IPS-15b (cell line): Measurements from ENCODE around the gene AACS.

Experiments used
- H3K27me3 ChIP-seq: one replicate; pipeline ENCODE4 v1.6.1; 2013; ENCODE audit warnings: low read length; ENCODE audit not compliant: control insufficient read depth, insufficient read depth
- H3K36me3 ChIP-seq: one replicate; pipeline ENCODE4 v1.6.1; 2013; ENCODE audit warnings: low read length; ENCODE audit not compliant: control insufficient read depth, insufficient read depth
- H3K4me1 ChIP-seq: one replicate; pipeline ENCODE4 v1.6.1; 2013; ENCODE audit warnings: mild to moderate bottlenecking, low read length; ENCODE audit not compliant: control insufficient read depth, insufficient read depth
- H3K4me3 ChIP-seq: one replicate; pipeline ENCODE4 v1.5.1; 2013; ENCODE audit warnings: low read depth, low read length
- H3K9ac ChIP-seq: one replicate; pipeline ENCODE4 v1.6.1; 2013; ENCODE audit warnings: low read depth, mild to moderate bottlenecking, low read length
- H3K9me3 ChIP-seq: one replicate; pipeline ENCODE4 v1.6.1; 2013; ENCODE audit warnings: mild to moderate bottlenecking, low read length; ENCODE audit not compliant: control insufficient read depth, insufficient read depth

Gene AACS

DNA sequence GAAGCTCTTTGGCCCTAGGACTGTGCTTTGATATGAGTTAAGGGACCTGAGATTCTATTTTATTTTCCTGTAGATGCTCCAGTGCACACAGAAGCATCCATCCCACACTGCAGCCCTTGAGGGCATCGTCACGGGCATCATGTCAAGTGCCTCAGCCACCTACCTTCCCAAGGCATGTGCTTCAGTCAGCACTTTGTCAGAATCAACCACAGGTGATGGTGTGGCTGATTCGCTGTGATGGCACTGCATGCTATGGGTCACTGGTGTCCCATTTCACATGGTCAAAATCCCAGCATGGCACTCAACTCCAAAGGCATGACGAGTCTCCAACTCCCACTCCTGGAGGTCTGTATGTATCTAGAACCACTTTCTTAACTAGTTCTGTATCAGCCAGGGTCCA is 100.8 kb downstream of the AACS start:
- no peaks in the 10 kb centered on the region for H3K36me3 ChIP-seq
- no peaks in the 10 kb centered on the region for H3K4me1 ChIP-seq
- no peak overlapping the region for H3K4me3 ChIP-seq
- H3K27me3 ChIP-seq, result no peaks in the 10 kb centered on the region
- no peaks in the 10 kb centered on the region for H3K9me3 ChIP-seq
- no peak overlapping the region for H3K9ac ChIP-seq

DNA sequence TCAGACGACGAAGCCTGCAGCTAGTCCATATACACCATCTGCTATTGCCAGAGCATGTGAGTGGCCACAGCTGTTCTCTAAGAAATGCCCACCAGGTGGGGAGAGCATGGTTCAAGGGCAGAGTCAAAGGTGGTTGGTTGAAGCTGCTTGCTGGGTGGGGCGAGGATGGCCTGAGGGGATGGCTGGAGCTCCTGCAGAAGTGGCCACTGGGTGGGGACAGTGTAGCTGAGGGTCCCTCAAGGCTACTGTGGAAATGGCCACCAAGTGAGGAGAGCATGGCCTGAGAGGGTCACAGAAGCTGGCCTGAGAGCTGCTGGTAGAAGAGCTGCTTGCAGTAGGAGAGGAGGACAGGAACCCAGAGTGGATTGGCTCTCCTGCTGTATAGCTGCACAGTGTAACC is 102.4 kb downstream of the AACS start:
- Histone ChIP-seq H3K4me3 (no peak overlapping the region), H3K9ac (no peak overlapping the region), H3K9me3 (no peaks in the 10 kb centered on the region), H3K4me1 (no peaks in the 10 kb centered on the region), H3K27me3 (no peaks in the 10 kb centered on the region), H3K36me3 (no peaks in the 10 kb centered on the region)

DNA sequence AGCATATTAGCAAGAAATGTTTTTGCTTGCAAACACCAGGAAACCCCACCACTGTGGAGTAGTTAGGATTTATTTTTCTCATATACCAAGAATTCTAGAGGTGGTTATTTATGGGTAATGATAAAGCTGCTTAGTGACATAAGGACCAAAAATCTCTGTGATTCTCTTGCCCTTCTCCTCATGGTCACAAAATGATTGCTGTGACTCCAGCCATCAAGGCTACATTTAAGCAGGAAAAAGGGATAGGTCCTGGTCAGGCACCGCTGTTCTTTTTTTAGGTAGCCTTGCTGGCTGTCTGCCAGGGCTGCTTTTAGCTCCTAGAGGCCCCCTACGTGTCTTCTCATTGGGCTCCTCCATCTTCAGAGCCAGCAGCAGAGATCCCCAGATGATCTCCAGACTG is 104.2 kb downstream of the AACS start:
- no peaks in the 10 kb centered on the region for H3K9me3 ChIP-seq
- H3K4me1 ChIP-seq, result no peaks in the 10 kb centered on the region
- no peak overlapping the region for H3K4me3 ChIP-seq
- H3K36me3 ChIP-seq, result no peaks in the 10 kb centered on the region
- no peak overlapping the region for H3K9ac ChIP-seq
- no peaks in the 10 kb centered on the region for H3K27me3 ChIP-seq

DNA sequence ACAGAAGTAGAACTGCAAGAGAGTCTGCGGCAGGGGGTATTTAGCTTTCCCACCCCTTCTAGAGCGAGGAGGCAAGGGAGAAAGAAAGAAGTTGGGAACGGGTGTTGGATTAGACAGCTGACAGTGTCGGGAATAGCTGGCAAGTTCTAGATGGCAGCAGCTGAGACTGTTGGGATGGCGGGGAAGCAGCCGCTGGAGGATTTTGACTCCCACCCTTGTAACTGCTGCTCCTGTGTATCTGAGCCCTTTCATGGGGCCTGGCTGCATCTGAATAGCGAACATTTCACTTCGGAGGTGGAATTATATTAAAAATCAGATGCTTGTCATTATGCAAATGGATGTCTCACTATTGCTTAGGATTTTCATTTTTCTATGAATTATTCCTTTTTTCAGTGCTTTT is 104.6 kb downstream of the AACS start:
- Histone ChIP-seq H3K9ac (no peak overlapping the region), H3K9me3 (no peaks in the 10 kb centered on the region), H3K27me3 (no peaks in the 10 kb centered on the region), H3K4me1 (no peaks in the 10 kb centered on the region), H3K4me3 (no peak overlapping the region), H3K36me3 (no peaks in the 10 kb centered on the region)

DNA sequence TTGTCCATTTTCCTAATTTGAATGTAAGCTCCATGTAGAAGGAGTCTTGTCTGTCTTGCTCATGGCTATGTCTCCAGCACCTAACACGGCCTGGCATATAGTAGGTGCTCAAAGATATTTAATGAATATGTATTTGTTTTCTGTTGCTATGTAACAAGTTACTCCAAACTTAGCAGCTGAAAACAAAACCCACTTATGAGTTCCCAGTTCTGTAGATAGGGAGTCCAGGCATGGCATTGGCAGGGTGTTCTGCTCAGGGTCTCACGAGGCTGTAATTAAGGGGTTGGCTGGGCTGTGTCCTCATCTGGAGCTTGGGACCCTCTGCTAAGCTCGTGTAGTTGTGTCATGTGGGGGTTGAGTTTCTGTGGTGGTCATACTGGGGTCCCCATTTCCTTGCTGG is 106.0 kb downstream of the AACS start:
- no peak overlapping the region for H3K4me3 ChIP-seq
- H3K9me3 ChIP-seq, result no peaks in the 10 kb centered on the region
- H3K4me1 ChIP-seq, result no peaks in the 10 kb centered on the region
- no peaks in the 10 kb centered on the region for H3K27me3 ChIP-seq
- no peaks in the 10 kb centered on the region for H3K36me3 ChIP-seq
- H3K9ac ChIP-seq, result no peak overlapping the region

DNA sequence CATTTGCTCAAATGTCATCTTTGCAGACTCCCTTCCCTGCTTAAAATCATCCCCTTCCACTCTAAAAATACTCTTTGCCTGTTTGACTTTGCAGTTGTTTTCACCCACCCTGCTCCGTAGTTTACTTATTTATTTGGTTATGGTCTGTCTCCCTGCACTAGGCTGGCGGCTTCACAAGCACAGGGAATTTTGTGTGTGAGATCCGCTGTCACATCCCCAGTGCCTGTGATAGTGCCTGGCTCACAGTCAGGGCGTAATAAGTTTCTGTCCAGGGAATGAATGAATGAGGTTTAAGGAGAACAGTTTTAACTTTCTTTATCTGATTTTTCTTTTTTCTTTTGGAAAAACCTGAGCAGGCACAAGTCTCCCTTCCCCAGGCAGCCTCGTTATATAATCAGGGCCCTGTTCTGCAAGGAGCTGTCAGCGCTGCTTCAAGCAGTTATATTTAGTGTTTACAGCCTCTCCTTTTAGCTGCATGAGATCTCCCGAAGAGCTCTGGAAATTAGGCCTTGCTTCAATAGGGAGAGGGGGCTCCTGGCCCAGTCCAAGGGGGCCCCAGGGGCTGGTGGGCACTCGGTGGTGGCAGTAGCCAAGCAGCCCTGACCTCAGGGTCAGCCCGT is 107.1 kb downstream of the AACS start:
- H3K4me1 ChIP-seq, result no peaks in the 10 kb centered on the region
- H3K4me3 ChIP-seq, result no peak overlapping the region
- H3K9ac ChIP-seq, result no peak overlapping the region
- H3K36me3 ChIP-seq, result no peaks in the 10 kb centered on the region
- no peaks in the 10 kb centered on the region for H3K9me3 ChIP-seq
- H3K27me3 ChIP-seq, result no peaks in the 10 kb centered on the region

DNA sequence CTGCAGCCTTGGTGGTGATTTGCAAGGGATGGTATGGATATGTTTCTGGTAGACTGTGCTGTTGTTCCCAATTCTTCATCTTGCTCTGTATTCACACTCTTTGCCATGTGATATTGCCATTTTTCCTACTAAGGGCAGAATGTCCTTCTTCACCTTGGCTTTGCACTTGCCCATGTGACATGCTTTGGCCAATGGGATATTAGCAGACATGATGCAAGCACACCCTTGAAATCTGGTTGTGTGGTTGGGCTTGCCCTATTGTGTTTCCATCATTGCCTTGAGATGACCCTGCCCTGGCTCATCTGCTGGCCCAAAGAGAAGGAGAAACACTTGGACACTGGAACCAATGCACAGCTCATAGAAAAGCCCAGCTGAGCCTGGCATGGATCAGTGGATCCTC is 110.3 kb downstream of the AACS start:
- H3K27me3 ChIP-seq, result no peaks in the 10 kb centered on the region
- no peaks in the 10 kb centered on the region for H3K4me1 ChIP-seq
- H3K9ac ChIP-seq, result no peak overlapping the region
- H3K36me3 ChIP-seq, result no peaks in the 10 kb centered on the region
- no peaks in the 10 kb centered on the region for H3K9me3 ChIP-seq
- no peak overlapping the region for H3K4me3 ChIP-seq

DNA sequence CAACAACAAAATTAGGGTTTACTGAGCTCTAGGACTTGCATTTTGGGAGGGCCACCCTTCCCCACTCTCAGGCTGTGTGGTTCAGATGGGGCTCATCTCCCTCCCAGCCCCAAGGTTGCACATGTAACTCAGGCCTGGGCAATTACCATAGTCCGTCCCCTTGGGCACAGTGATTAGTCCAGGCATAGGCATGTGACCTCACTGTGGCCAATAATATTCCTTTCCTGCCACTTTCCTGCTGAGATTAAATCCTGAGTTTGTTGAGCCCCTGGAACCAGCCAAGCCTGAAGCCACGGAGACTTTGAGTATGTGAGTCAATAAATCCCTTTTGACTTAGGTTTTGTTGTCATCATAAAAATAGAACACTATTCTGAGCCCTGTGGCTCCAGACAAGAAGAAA is 113.0 kb downstream of the AACS start:
- peaks cover 2% of the 10 kb centered on the region for H3K27me3 ChIP-seq
- no peaks in the 10 kb centered on the region for H3K9me3 ChIP-seq
- no peaks in the 10 kb centered on the region for H3K36me3 ChIP-seq
- no peak overlapping the region for H3K4me3 ChIP-seq
- peaks cover 3% of the 10 kb centered on the region for H3K4me1 ChIP-seq
- H3K9ac ChIP-seq, result no peak overlapping the region

DNA sequence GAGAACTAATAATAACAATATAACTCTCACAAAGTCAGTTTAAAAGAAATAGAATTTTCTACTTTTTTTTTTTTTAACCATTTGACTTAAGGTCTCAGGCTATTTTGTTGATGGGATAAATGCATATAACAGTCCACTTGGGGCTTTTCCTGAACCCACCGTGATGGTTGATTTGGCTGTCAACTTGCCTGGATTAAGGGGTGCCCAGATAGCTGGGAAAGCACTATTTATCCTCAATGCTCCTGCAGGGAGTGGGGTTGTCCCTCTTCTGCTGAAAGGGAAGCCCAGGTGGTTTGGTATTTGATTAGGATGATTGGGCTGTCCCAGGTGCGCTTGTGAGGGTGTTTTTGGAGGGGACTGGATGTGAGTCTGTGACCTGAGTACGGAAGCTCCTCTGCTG is 114.9 kb downstream of the AACS start:
- H3K9me3 ChIP-seq, result no peaks in the 10 kb centered on the region
- no peak overlapping the region for H3K9ac ChIP-seq
- peaks cover 16% of the 10 kb centered on the region for H3K27me3 ChIP-seq
- H3K4me3 ChIP-seq, result no peak overlapping the region
- H3K36me3 ChIP-seq, result no peaks in the 10 kb centered on the region
- H3K4me1 ChIP-seq, result peaks cover 20% of the 10 kb centered on the region

DNA sequence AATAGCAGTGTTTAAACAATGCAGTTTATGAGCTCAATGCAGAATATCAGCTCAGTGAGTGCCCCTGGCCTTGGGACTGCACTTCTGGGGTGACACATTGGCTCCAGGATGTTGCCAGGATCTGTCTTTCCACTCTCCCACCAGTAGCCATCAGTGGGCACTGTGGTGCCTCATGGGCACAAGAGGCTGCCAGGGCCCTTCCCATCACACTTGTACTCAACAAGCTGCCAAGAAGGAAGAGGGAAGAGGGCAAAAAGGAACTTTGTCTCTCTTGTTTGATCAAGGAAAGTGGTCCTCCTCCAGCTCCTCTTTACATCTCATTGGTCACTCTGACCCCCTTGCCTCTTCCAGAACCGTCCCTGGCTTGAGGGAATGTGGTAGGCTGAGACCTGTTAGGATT is 115.9 kb downstream of the AACS start:
- Histone ChIP-seq H3K27me3 (peaks cover 16% of the 10 kb centered on the region), H3K4me1 (peaks cover 20% of the 10 kb centered on the region), H3K36me3 (no peaks in the 10 kb centered on the region), H3K9me3 (no peaks in the 10 kb centered on the region), H3K4me3 (no peak overlapping the region), H3K9ac (no peak overlapping the region)

DNA sequence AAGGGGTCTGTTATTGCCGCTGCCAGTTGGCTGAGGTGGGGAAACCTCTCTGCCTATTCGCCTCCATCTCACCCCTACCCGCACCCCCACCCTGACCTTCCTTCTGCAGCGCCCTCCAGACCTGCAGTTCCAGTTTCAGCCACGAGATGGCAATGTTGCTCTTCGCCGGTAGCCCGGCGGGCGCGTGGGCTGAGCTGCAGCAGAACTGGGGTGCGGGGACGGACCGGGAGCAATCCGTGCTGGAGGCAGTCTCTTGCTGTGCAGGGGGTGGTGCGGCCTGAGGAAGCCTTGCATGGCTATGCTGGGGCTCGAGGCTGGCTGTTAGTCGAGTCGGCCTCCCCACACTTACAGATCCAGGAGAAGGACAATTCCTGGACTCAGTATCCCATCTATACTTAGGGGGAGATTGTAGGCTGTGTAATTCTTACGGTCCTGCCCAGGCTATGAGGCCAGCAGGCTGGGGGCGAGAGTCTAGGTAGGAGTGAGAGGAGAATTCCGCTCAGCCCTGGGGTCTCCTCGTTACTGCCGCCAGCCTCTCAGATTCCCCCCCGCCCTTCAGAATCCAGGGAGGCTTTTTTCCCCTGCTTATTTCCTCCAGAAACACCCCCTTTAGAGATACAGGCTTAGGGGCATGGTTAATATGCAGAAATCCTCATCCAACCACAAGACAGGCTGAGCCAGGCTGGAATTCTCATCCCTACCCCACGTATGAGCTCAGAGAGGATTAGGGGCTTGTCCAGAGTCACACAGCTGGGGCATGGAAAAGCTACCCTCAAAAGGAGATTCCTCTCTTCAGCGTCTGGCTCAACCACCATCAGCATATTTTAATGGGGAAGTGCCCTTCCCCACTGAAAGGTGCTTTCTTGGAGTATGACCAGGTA is 118.2 kb downstream of the AACS start:
- Histone ChIP-seq H3K4me3 (peak overlapping the region; percentile 43), H3K9ac (no peak overlapping the region), H3K4me1 (peaks cover 20% of the 10 kb centered on the region), H3K9me3 (no peaks in the 10 kb centered on the region), H3K27me3 (peaks cover 16% of the 10 kb centered on the region), H3K36me3 (no peaks in the 10 kb centered on the region)
